ENCODE results near the gene DDX24. TPM values are rescaled to one million over a fixed set of nuclear protein-coding genes. Genes with fewer than 3 reads are reported as not detected.

Gene DDX24
- total and polyA plus RNA-seq, 9 of the 15 experiments (the other 6 are each of a cell fraction or from before 2014, with no cell fraction given) = 82.4 to 175 (median 122) TPM

- H3K27ac ChIP-seq (ENCODE audit: extremely low read depth, low read depth, low read length) = no peak overlapping the region
- no peak overlapping the region for H3K4me2 ChIP-seq (ENCODE audit: insufficient read depth, low read length)
- ATAC-seq (no peak), DNase-seq (ENCODE audit: extremely low read depth in 1 of 4, low spot score in 3 of 4) (no peak), FAIRE-seq (no peak)
- no peaks in the 10 kb centered on the region for H3K9me3 ChIP-seq (replicated peaks; ENCODE audit: control insufficient read depth, insufficient read depth, low read depth, low read length)
- H2AFZ ChIP-seq (ENCODE audit: low read depth, low read length) = no peak overlapping the region
- no peak overlapping the region for H3K4me3 ChIP-seq
- H4K20me1 ChIP-seq (replicated peaks; ENCODE audit: control insufficient read depth, insufficient read depth, low read length) = no peaks in the 10 kb centered on the region
- H3K27me3 ChIP-seq (ENCODE audit: control insufficient read depth in 2 of 2, insufficient read depth in 2 of 2, low read length in 2 of 2) = no peaks in the 10 kb centered on the region
- BruUV-seq (replicated peaks) = no TSS peak
- ChIA-PET CTCF (ENCODE audit: low intra/inter-chr PET ratio) (no interaction called here), POLR2A (interaction anchor here (0.6 to 1.2 kb wide), 2 partner anchors 9 to 24 kb away, joined by 3 to 4 read pairs; partner anchors contain the start of genes DDX24 and IFI27L1)
- TF ChIP-seq MTA1 (IDR thresholded peaks at IDR 0.05; ENCODE audit: borderline replicate concordance) = no peak
- no peak for TF ChIP-seq HMBOX1 (IDR thresholded peaks at IDR 0.05)
- TF ChIP-seq POLR2AphosphoS5 (IDR thresholded peaks at IDR 0.05; ENCODE audit: control insufficient read depth, insufficient read depth, low read depth, low read length) = no peak
- no peak for TF ChIP-seq MBD1 (CRISPR knock-in tag; IDR thresholded peaks at IDR 0.05)
- no peak for TF ChIP-seq DPF2 (IDR thresholded peaks at IDR 0.05)
- no peak for TF ChIP-seq BRD9 (IDR thresholded peaks at IDR 0.05; ENCODE audit: low read depth, partially characterized antibody)
- TF ChIP-seq POU5F1 (IDR thresholded peaks at IDR 0.05; ENCODE audit: borderline replicate concordance, low read depth, low read length, partially characterized antibody) = no peak
- no peak for TF ChIP-seq ZNF586 (CRISPR knock-in tag; conservative IDR thresholded peaks at IDR 0.05)
- TF ChIP-seq ZNF347 (CRISPR knock-in tag; IDR thresholded peaks at IDR 0.05; ENCODE audit: low read depth) = no peak
- TF ChIP-seq MNT (conservative IDR thresholded peaks at IDR 0.05) = no peak
- TF ChIP-seq CEBPZ (IDR thresholded peaks at IDR 0.05; ENCODE audit: borderline replicate concordance, low read depth, low read length) = no peak
- no peak for TF ChIP-seq RBM17 (IDR thresholded peaks at IDR 0.05; ENCODE audit: borderline replicate concordance, low read depth, low read length)
- intact Hi-C loops (cut with micrococcal nuclease) = no loop called here
- peaks cover 0 to 2% of the 10 kb centered on the region in 2 experiments; a peak in 3 of 5 replicates for H3K4me1 ChIP-seq (replicated peaks in 1 of 2; ENCODE audit: control insufficient read depth in 2 of 2, insufficient read depth in 2 of 2, low read length in 2 of 2)
- peaks cover 5% of the 10 kb centered on the region for H3K9me1 ChIP-seq (ENCODE audit: control insufficient read depth, insufficient read depth, low read length)
- H3K9ac ChIP-seq (ENCODE audit: insufficient read depth in 1 of 2, low read depth in 2 of 2, low read length in 2 of 2) = no peak overlapping the region
- in situ Hi-C loops (cut with MboI) = no loop called here
- 54% methylated on average over 10 of the region's 10 CpGs for WGBS (ENCODE audit: insufficient coverage, low coverage, missing lambda C conversion rate)
- H3K36me3 ChIP-seq (ENCODE audit: control insufficient read depth, insufficient read depth, low read length) = no peaks in the 10 kb centered on the region
- H3K79me2 ChIP-seq (ENCODE audit: control insufficient read depth, insufficient read depth, low read length) = no peaks in the 10 kb centered on the region
Measured at GRCh38 chr14:94104731-94105130, 23.7 kb upstream of the DDX24 start.
